Liver (tissue), 9 donors: ENCODE results near the gene HYAL1. TPM values are rescaled to one million over a fixed set of nuclear protein-coding genes. Genes with fewer than 3 reads are reported as not detected.

Source experiments
- DNase-seq: peaks from one replicate; pipeline ENCODE4 v3.0.0-alpha.2; 2017; ENCODE audit warnings: low spot score
- H3K27ac ChIP-seq, 2 donors: one replicate each; pipeline ENCODE4 v1.7.0; 2013; ENCODE audit warnings: inconsistent platforms in 2 of 2, low read length in 2 of 2, control low read depth in 1 of 2, low read depth in 1 of 2, mild to moderate bottlenecking in 1 of 2
- H3K27me3 ChIP-seq, 4 donors: one replicate each; pipeline versions ENCODE4 v1.6.1 to v1.7.0; 2013; ENCODE audit warnings: low read length in 3 of 4, inconsistent platforms in 1 of 4, mild to moderate bottlenecking in 1 of 4, moderate library complexity in 1 of 4; ENCODE audit not compliant: control insufficient read depth in 4 of 4, insufficient read depth in 4 of 4
- H3K36me3 ChIP-seq, 4 donors: one replicate each; pipeline versions ENCODE4 v1.6.1 to v1.7.0; 2013; ENCODE audit warnings: low read length in 3 of 4, mild to moderate bottlenecking in 3 of 4, low read depth in 1 of 4, moderate library complexity in 1 of 4; ENCODE audit not compliant: control insufficient read depth in 4 of 4, insufficient read depth in 3 of 4
- H3K4me1 ChIP-seq, 4 donors: one replicate each; pipeline versions ENCODE4 v1.6.1 to v1.7.0; 2013; ENCODE audit warnings: low read length in 3 of 4, mild to moderate bottlenecking in 3 of 4, moderate library complexity in 1 of 4; ENCODE audit not compliant: control insufficient read depth in 4 of 4, insufficient read depth in 4 of 4
- H3K4me3 ChIP-seq, 3 donors: one replicate each; pipeline versions ENCODE4 v1.6.1 to v1.7.0; 2013; ENCODE audit warnings: low read length in 3 of 3, control low read depth in 1 of 3, low read depth in 1 of 3, mild to moderate bottlenecking in 1 of 3
- H3K9ac ChIP-seq, 2 donors: one replicate each; pipeline ENCODE4 v1.7.0; 2013; ENCODE audit warnings: low read length in 2 of 2, mild to moderate bottlenecking in 2 of 2, moderate library complexity in 2 of 2, control low read depth in 1 of 2, low read depth in 1 of 2
- H3K9me3 ChIP-seq, 4 donors: one replicate each; pipeline versions ENCODE4 v1.6.1 to v1.7.0; 2013; ENCODE audit warnings: low read length in 3 of 4; ENCODE audit not compliant: control insufficient read depth in 4 of 4
- CTCF ChIP-seq: fragments of 150-350 bp; IDR thresholded peaks from 2 replicates; pipeline ENCODE4 v1.5.1; 2017; ENCODE audit warnings: improper control_type of control experiment, low read depth, low read length; ENCODE audit not compliant: missing input control
- FOXA2 ChIP-seq: IDR thresholded peaks from 2 replicates; pipeline ENCODE4 v1.6.1; 2016; ENCODE audit warnings: antibody characterized with exemption
- GABPA ChIP-seq, 2 donors: IDR thresholded peaks in 1 of 2; conservative IDR thresholded peaks in 1 of 2; 2 replicates each; pipeline ENCODE4 v1.6.1; 2016; ENCODE audit warnings: antibody characterized with exemption in 2 of 2, mild to moderate bottlenecking in 1 of 2, moderate library complexity in 1 of 2
- HNF4G ChIP-seq: IDR thresholded peaks from 2 replicates; pipeline ENCODE4 v1.6.1; 2016; ENCODE audit warnings: antibody characterized with exemption
- JUND ChIP-seq, 2 donors: IDR thresholded peaks; 2 replicates each; pipeline ENCODE4 v1.6.1; 2016; ENCODE audit warnings: antibody characterized with exemption in 2 of 2
- MAX ChIP-seq: IDR thresholded peaks from 2 replicates; pipeline ENCODE4 v1.6.1; 2016; ENCODE audit warnings: antibody characterized with exemption
- NR2F2 ChIP-seq: IDR thresholded peaks from 2 replicates; pipeline ENCODE4 v1.6.1; 2016; ENCODE audit warnings: antibody characterized with exemption
- RAD21 ChIP-seq, 2 donors: IDR thresholded peaks; 2 replicates each; pipeline ENCODE4 v1.6.1; 2016; ENCODE audit warnings: antibody characterized with exemption in 2 of 2, mild to moderate bottlenecking in 2 of 2
- RXRA ChIP-seq, 2 donors: IDR thresholded peaks; 2 replicates each; pipeline ENCODE4 v1.6.1; 2017 to 2018; ENCODE audit warnings: antibody characterized with exemption in 2 of 2, mild to moderate bottlenecking in 1 of 2
- SP1 ChIP-seq: IDR thresholded peaks from 2 replicates; pipeline ENCODE4 v1.6.1; 2018; ENCODE audit warnings: antibody characterized with exemption, mild to moderate bottlenecking
- YY1 ChIP-seq: IDR thresholded peaks from 2 replicates; pipeline ENCODE4 v1.6.1; 2016; ENCODE audit warnings: antibody characterized with exemption, mild to moderate bottlenecking
- WGBS: extraction: QIAGEN DNeasy Blood & Tissue Kit; methylation state at CpG from one replicate; pipeline ENCODE4 v1.1.7; 2013; 5-methylcytosine and 5-hydroxymethylcytosine counted together
- polyA plus RNA-seq, 2 donors: library from polyadenylated mRNA; stranded (reverse) in 1 of 2; unstranded in 1 of 2; fragments of 200-250 nt in 1 of 2; fragments of >200 nt in 1 of 2; fragmentation: Nextera tagmentation in 1 of 2; extraction: Ambion mirVana in 1 of 2; gene quantifications; one replicate each; pipeline versions ENCODE4 v1.2.1 to v1.2.3, GENCODE V29; 2013 to 2015
- total RNA-seq, 2 donors: library from RNA; depleted of rRNA; stranded (reverse); fragments of >200 nt; gene quantifications; one replicate each; pipeline ENCODE4 v1.2.3, GENCODE V29; 2014
- TF ChIP-seq, protein P1 (sequence below): IDR thresholded peaks from 2 replicates; pipeline ENCODE4 v1.6.1; 2016; ENCODE audit warnings: antibody characterized with exemption, mild to moderate bottlenecking
- TF ChIP-seq, protein P2 (sequence below): IDR thresholded peaks from 2 replicates; pipeline ENCODE4 v1.6.1; 2016; ENCODE audit warnings: antibody characterized with exemption
- TF ChIP-seq, protein P3 (sequence below): IDR thresholded peaks from 2 replicates; pipeline ENCODE4 v1.6.1; 2016; ENCODE audit warnings: antibody characterized with exemption
- donor health status: healthy.
- donor health status: healthy.
- donor health status: healthy.
- donor health status: healthy.
- donor health status: healthy.

Gene HYAL1
- total and polyA plus RNA-seq, 4 donors = 82.3 to 156 (median 121) TPM

DNA sequence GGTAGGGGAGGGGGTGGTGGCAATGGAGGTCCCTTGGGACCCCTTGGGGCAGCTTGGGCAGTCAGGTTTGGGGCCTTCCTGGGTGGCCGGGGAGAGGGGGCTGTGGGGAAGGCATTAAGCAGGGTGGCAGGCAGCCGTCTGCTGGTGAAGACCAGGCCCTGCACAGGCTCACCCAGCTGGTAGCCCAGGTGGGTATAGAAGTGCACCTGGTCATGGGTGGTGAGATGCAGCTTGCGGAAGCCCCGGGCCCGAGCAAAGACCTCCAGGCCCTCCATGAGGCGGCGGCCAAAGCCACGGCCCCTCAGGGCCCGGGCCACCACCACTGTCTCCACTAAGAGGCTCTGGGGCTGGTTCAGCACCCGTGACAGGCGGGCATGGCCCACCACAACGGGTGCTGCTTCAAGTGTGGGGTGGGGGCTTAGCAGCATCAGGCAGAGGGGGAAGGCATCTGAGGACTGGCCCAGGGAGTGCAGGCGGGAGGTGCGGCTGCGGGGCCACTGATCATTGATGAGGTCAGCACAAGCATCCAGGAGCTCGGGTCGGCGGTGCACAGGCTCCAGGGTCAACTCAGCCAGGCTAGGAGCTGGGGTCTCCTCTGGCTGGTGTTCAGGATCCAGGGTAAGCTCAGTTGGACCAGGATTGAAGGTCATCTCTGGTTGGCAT, 6.5 kb downstream of the HYAL1 start:
- Histone ChIP-seq H3K4me3 (no peak overlapping the region), H3K9me3 (no peaks in the 10 kb centered on the region), H3K27me3 (no peaks in the 10 kb centered on the region), H3K27ac (no peak overlapping the region), H3K9ac (no peak overlapping the region), H3K36me3 (peaks cover 0 to 3% (median 0%) of the 10 kb centered on the region in 4 donors), H3K4me1 (peaks cover 12 to 43% (median 34%) of the 10 kb centered on the region in 4 donors)
- 95% methylated on average over 18 of the region's 18 CpGs for WGBS
- TF ChIP-seq HNF4G (no peak), NR2F2 (no peak), FOXA2 (no peak), CTCF (no peak), GABPA (IDR thresholded peaks at IDR 0.05 in 1 of 2, conservative IDR thresholded peaks at IDR 0.05 in 1 of 2) (no peak), RAD21 (IDR thresholded peaks at IDR 0.05) (no peak), MAX (no peak)
- TF ChIP-seq, protein P1, sequence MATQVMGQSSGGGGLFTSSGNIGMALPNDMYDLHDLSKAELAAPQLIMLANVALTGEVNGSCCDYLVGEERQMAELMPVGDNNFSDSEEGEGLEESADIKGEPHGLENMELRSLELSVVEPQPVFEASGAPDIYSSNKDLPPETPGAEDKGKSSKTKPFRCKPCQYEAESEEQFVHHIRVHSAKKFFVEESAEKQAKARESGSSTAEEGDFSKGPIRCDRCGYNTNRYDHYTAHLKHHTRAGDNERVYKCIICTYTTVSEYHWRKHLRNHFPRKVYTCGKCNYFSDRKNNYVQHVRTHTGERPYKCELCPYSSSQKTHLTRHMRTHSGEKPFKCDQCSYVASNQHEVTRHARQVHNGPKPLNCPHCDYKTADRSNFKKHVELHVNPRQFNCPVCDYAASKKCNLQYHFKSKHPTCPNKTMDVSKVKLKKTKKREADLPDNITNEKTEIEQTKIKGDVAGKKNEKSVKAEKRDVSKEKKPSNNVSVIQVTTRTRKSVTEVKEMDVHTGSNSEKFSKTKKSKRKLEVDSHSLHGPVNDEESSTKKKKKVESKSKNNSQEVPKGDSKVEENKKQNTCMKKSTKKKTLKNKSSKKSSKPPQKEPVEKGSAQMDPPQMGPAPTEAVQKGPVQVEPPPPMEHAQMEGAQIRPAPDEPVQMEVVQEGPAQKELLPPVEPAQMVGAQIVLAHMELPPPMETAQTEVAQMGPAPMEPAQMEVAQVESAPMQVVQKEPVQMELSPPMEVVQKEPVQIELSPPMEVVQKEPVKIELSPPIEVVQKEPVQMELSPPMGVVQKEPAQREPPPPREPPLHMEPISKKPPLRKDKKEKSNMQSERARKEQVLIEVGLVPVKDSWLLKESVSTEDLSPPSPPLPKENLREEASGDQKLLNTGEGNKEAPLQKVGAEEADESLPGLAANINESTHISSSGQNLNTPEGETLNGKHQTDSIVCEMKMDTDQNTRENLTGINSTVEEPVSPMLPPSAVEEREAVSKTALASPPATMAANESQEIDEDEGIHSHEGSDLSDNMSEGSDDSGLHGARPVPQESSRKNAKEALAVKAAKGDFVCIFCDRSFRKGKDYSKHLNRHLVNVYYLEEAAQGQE = no peak
- TF ChIP-seq, protein P2, sequence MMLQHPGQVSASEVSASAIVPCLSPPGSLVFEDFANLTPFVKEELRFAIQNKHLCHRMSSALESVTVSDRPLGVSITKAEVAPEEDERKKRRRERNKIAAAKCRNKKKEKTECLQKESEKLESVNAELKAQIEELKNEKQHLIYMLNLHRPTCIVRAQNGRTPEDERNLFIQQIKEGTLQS = no peak
- TF ChIP-seq, protein P3, sequence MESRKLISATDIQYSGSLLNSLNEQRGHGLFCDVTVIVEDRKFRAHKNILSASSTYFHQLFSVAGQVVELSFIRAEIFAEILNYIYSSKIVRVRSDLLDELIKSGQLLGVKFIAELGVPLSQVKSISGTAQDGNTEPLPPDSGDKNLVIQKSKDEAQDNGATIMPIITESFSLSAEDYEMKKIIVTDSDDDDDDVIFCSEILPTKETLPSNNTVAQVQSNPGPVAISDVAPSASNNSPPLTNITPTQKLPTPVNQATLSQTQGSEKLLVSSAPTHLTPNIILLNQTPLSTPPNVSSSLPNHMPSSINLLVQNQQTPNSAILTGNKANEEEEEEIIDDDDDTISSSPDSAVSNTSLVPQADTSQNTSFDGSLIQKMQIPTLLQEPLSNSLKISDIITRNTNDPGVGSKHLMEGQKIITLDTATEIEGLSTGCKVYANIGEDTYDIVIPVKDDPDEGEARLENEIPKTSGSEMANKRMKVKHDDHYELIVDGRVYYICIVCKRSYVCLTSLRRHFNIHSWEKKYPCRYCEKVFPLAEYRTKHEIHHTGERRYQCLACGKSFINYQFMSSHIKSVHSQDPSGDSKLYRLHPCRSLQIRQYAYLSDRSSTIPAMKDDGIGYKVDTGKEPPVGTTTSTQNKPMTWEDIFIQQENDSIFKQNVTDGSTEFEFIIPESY = no peak
- no peak for DNase-seq

DNA sequence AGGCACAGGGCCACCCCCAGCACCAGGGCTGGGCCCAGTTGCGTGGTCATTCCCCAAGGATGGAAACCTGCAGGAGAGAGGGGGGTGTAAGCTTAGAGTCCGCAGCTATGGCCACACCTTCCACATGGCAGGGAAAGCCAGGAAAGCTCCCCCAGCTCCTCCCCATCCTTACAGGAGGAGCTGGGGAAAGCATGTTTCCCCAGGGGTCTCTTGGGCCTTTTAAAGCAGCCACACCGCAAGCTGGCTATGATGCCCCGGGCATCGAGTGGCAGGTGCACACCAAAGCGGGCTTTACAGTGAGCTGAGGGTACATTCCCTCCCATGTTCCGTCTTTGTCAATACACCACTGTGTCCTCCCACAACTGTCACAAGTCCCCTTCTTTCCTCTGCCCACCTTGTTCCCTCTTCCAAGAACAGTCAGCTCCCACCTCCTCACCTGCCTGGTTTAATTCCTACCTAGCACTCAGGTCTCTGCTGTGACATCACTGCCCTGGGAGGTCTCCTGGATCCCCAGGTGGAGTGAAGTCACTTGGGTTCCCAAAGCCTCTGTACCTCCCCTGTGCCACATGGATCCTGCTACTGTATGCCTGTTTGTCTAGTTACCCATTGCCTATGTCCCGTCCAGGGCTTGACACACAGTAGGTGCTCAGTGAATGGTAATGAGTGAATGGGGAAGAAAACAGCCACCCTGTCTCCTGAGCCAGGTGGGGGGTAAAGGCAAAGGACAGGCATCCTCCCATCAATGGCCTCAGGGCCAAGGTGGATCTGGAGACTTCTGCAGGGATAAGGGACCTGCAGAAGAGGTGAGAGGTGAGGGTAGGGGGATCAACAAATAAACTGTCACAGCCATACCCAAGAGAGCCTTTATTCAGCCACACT, 7.6 kb downstream of the HYAL1 start:
- no peak overlapping the region for H3K27ac ChIP-seq
- H3K36me3 ChIP-seq = peaks cover 0 to 3% (median 0%) of the 10 kb centered on the region in 4 donors
- no peak overlapping the region for H3K4me3 ChIP-seq
- no peak for DNase-seq
- H3K4me1 ChIP-seq = peaks cover 10 to 44% (median 35%) of the 10 kb centered on the region in 4 donors
- no peaks in the 10 kb centered on the region for H3K9me3 ChIP-seq
- no peak overlapping the region for H3K9ac ChIP-seq
- no peaks in the 10 kb centered on the region for H3K27me3 ChIP-seq
- 93% methylated on average over 8 of the region's 8 CpGs for WGBS
- TF ChIP-seq RAD21 (IDR thresholded peaks at IDR 0.05) = no peak
- TF ChIP-seq CTCF = no peak
- no peak for TF ChIP-seq YY1
- TF ChIP-seq NR2F2 = no peak
- TF ChIP-seq, protein P2 = no peak
- TF ChIP-seq JUND (IDR thresholded peaks at IDR 0.05) = no peak
- no peak for TF ChIP-seq GABPA (IDR thresholded peaks at IDR 0.05 in 1 of 2, conservative IDR thresholded peaks at IDR 0.05 in 1 of 2)
- TF ChIP-seq SP1 = no peak
- no peak for TF ChIP-seq RXRA (IDR thresholded peaks at IDR 0.05)
